Measurements from ENCODE around the gene PAX8. TPM values are rescaled to one million over a fixed set of nuclear protein-coding genes. Genes with fewer than 3 reads are reported as not detected.

Gene PAX8
- total and polyA plus RNA-seq, 2 experiments from 2014 or later = 0.16 TPM; not detected in 1

GRCh38 chr2:113266431-113266830 is 12.3 kb downstream of the PAX8 start:
- H3K9me3 ChIP-seq (ENCODE audit: low read depth) = no peaks in the 10 kb centered on the region
- TF ChIP-seq EZH2phosphoT487 (IDR thresholded peaks at IDR 0.05; ENCODE audit: low read depth, severe bottlenecking, unreplicated experiment) = no peak
- no peak for TF ChIP-seq EZH2 (IDR thresholded peaks at IDR 0.05; ENCODE audit: borderline replicate concordance)
- no peak for TF ChIP-seq CTCF (IDR thresholded peaks at IDR 0.05; ENCODE audit: poor library complexity)
- no peaks in the 10 kb centered on the region for H3K79me2 ChIP-seq
- no peaks in the 10 kb centered on the region for H4K20me1 ChIP-seq (ENCODE audit: insufficient read depth, poor library complexity, severe bottlenecking)
- no peak overlapping the region for H2AFZ ChIP-seq
- WGBS (ENCODE audit: low lambda C conversion rate, missing lambda C conversion rate) = 80% methylated on average over 7 of the region's 7 CpGs
- H3K4me2 ChIP-seq = no peak overlapping the region
- no peak for DNase-seq (ENCODE audit: low spot score)
- H3K4me1 ChIP-seq (ENCODE audit: insufficient read depth) = no peaks in the 10 kb centered on the region
- H3K27me3 ChIP-seq = peaks cover 48% of the 10 kb centered on the region
- no peaks in the 10 kb centered on the region for H3K9me2 ChIP-seq (replicated peaks; ENCODE audit: insufficient read depth)
- no peak overlapping the region for H3K27ac ChIP-seq
- no peaks in the 10 kb centered on the region for H3K36me3 ChIP-seq (replicated peaks; ENCODE audit: insufficient read depth, low read depth)
- H3K4me3 ChIP-seq = no peak overlapping the region

GRCh38 chr2:113264713-113265403 is 13.9 kb downstream of the PAX8 start:
- no peak overlapping the region for H3K4me2 ChIP-seq
- no peaks in the 10 kb centered on the region for H3K9me3 ChIP-seq (ENCODE audit: low read depth)
- TF ChIP-seq EZH2 (IDR thresholded peaks at IDR 0.05; ENCODE audit: borderline replicate concordance) = no peak
- TF ChIP-seq EZH2phosphoT487 (IDR thresholded peaks at IDR 0.05; ENCODE audit: low read depth, severe bottlenecking, unreplicated experiment) = no peak
- TF ChIP-seq CTCF (IDR thresholded peaks at IDR 0.05; ENCODE audit: poor library complexity) = no peak
- no peak overlapping the region for H3K27ac ChIP-seq
- H3K4me3 ChIP-seq = no peak overlapping the region
- no peaks in the 10 kb centered on the region for H4K20me1 ChIP-seq (ENCODE audit: insufficient read depth, poor library complexity, severe bottlenecking)
- DNase-seq (ENCODE audit: low spot score) = no peak
- 86% methylated on average over 9 of the region's 9 CpGs for WGBS (ENCODE audit: low lambda C conversion rate, missing lambda C conversion rate)
- no peaks in the 10 kb centered on the region for H3K79me2 ChIP-seq
- H3K36me3 ChIP-seq (replicated peaks; ENCODE audit: insufficient read depth, low read depth) = no peaks in the 10 kb centered on the region
- H2AFZ ChIP-seq = no peak overlapping the region
- peaks cover 32% of the 10 kb centered on the region for H3K27me3 ChIP-seq
- no peaks in the 10 kb centered on the region for H3K9me2 ChIP-seq (replicated peaks; ENCODE audit: insufficient read depth)
- H3K4me1 ChIP-seq (ENCODE audit: insufficient read depth) = no peaks in the 10 kb centered on the region

GRCh38 chr2:113263546-113263945 is 15.2 kb downstream of the PAX8 start:
- TF ChIP-seq CTCF (IDR thresholded peaks at IDR 0.05; ENCODE audit: poor library complexity) = no peak
- no peak for TF ChIP-seq EZH2phosphoT487 (IDR thresholded peaks at IDR 0.05; ENCODE audit: low read depth, severe bottlenecking, unreplicated experiment)
- no peak for TF ChIP-seq EZH2 (IDR thresholded peaks at IDR 0.05; ENCODE audit: borderline replicate concordance)
- peaks cover 26% of the 10 kb centered on the region for H3K27me3 ChIP-seq
- no peak for DNase-seq (ENCODE audit: low spot score)
- no peaks in the 10 kb centered on the region for H3K36me3 ChIP-seq (replicated peaks; ENCODE audit: insufficient read depth, low read depth)
- no peaks in the 10 kb centered on the region for H3K9me3 ChIP-seq (ENCODE audit: low read depth)
- no peaks in the 10 kb centered on the region for H3K79me2 ChIP-seq
- H2AFZ ChIP-seq = no peak overlapping the region
- 72% methylated on average over 1 of the region's 1 CpG for WGBS (ENCODE audit: low lambda C conversion rate, missing lambda C conversion rate)
- H4K20me1 ChIP-seq (ENCODE audit: insufficient read depth, poor library complexity, severe bottlenecking) = no peaks in the 10 kb centered on the region
- H3K4me1 ChIP-seq (ENCODE audit: insufficient read depth) = no peaks in the 10 kb centered on the region
- H3K4me2 ChIP-seq = no peak overlapping the region
- H3K27ac ChIP-seq = no peak overlapping the region
- H3K4me3 ChIP-seq = no peak overlapping the region
- H3K9me2 ChIP-seq (replicated peaks; ENCODE audit: insufficient read depth) = no peaks in the 10 kb centered on the region

Data from hepatocyte (in vitro differentiated cells).